Loucy (cell line): ENCODE measurements around the gene KRTAP10-12.
"Not testable (repeated sequence)": the region's sequence is repeated elsewhere in the genome, so short reads cannot be mapped to it uniquely, and the experiment has no call there.

ENCODE experiments used
- H2AFZ ChIP-seq: fragments of 200-600 bp; sonication (generic); 2 replicates; pipeline ENCODE4 v1.6.0; 2016; ENCODE audit warnings: antibody characterized with exemption, mild to moderate bottlenecking, low read length, moderate library complexity
- H3F3A ChIP-seq: fragments of 200-600 bp; 2 replicates; pipeline ENCODE4 v1.6.0; 2016; ENCODE audit warnings: antibody characterized with exemption, low read depth, mild to moderate bottlenecking
- H3K27me3 ChIP-seq: fragments of 200-600 bp; sonication (generic); 2 replicates; pipeline ENCODE4 v1.6.1; 2014; ENCODE audit warnings: low read length, mild to moderate bottlenecking; ENCODE audit not compliant: insufficient read depth, poor library complexity, severe bottlenecking
- H3K36me3 ChIP-seq: fragments of 200-600 bp; sonication (generic); 2 replicates; pipeline ENCODE4 v1.6.1; 2016; ENCODE audit warnings: low read length; ENCODE audit not compliant: insufficient read depth
- H3K4me1 ChIP-seq: fragments of 200-600 bp; sonication (generic); 2 replicates; pipeline ENCODE4 v1.5.1; 2014; ENCODE audit warnings: low read length, mild to moderate bottlenecking; ENCODE audit not compliant: insufficient read depth, poor library complexity, severe bottlenecking
- H3K4me2 ChIP-seq: fragments of 200-600 bp; sonication (generic); 2 replicates; pipeline ENCODE4 v1.6.0; 2014; ENCODE audit warnings: antibody characterized with exemption, low read length, low read depth, mild to moderate bottlenecking; ENCODE audit not compliant: poor library complexity, severe bottlenecking
- H3K4me3 ChIP-seq: fragments of 200-600 bp; sonication (generic); 2 replicates; pipeline ENCODE4 v1.5.1; 2014; ENCODE audit warnings: low read length, mild to moderate bottlenecking, mixed read lengths; ENCODE audit not compliant: poor library complexity, severe bottlenecking
- H3K79me2 ChIP-seq: fragments of 200-600 bp; sonication (generic); 2 replicates; pipeline ENCODE4 v1.6.1; 2014; ENCODE audit warnings: low read length; ENCODE audit not compliant: insufficient read depth
- H3K9ac ChIP-seq: fragments of 200-600 bp; sonication (generic); 2 replicates; pipeline ENCODE4 v1.6.0; 2014; ENCODE audit warnings: mild to moderate bottlenecking, low read depth, low read length, moderate library complexity; ENCODE audit not compliant: poor library complexity, severe bottlenecking
- H3K9me2 ChIP-seq: fragments of 200-600 bp; sonication (generic); replicated peaks from 2 replicates; pipeline ENCODE4 v1.6.1; 2016; ENCODE audit warnings: low read depth, low read length, mixed read lengths
- H3K9me3 ChIP-seq: fragments of 200-600 bp; sonication (generic); 2 replicates; pipeline ENCODE4 v1.6.1; 2014; ENCODE audit warnings: mild to moderate bottlenecking, antibody characterized with exemption, low read length, low read depth; ENCODE audit not compliant: insufficient read depth
- H4K20me1 ChIP-seq: fragments of 200-600 bp; sonication (generic); 2 replicates; pipeline ENCODE4 v1.6.0; 2014; ENCODE audit warnings: antibody characterized with exemption, low read length, mild to moderate bottlenecking; ENCODE audit not compliant: insufficient read depth, poor library complexity, severe bottlenecking
- CTCF ChIP-seq: fragments of 200-600 bp; sonication (generic); conservative IDR thresholded peaks from 2 replicates; pipeline ENCODE4 v1.5.1; 2014; ENCODE audit warnings: mild to moderate bottlenecking, antibody characterized with exemption, low read length
- EZH2phosphoT487 ChIP-seq: fragments of 200-600 bp; IDR thresholded peaks from 2 replicates; pipeline ENCODE4 v1.6.1; 2018; ENCODE audit warnings: antibody characterized with exemption, mild to moderate bottlenecking, moderate library complexity, borderline replicate concordance

The KRTAP10-12 gene

GRCh38 chr21:44686843-44687561 is 10.0 kb upstream of the KRTAP10-12 start:
- no peak overlapping the region for H3K4me2 ChIP-seq
- H3K27me3 ChIP-seq: no peaks in the 10 kb centered on the region
- H3K9me3 ChIP-seq: no peaks in the 10 kb centered on the region
- no peak overlapping the region for H3K4me3 ChIP-seq
- H4K20me1 ChIP-seq: no peaks in the 10 kb centered on the region
- H2AFZ ChIP-seq: no peak overlapping the region
- no peaks in the 10 kb centered on the region for H3K36me3 ChIP-seq
- H3K79me2 ChIP-seq: no peaks in the 10 kb centered on the region
- H3F3A ChIP-seq: no peaks in the 10 kb centered on the region
- no peaks in the 10 kb centered on the region for H3K4me1 ChIP-seq
- no peaks in the 10 kb centered on the region for H3K9me2 ChIP-seq
- no peak for TF ChIP-seq EZH2phosphoT487
- H3K9ac ChIP-seq: no peak overlapping the region

GRCh38 chr21:44687671-44688070 is 9.3 kb upstream of the KRTAP10-12 start:
- H4K20me1 ChIP-seq: no peaks in the 10 kb centered on the region
- no peaks in the 10 kb centered on the region for H3K36me3 ChIP-seq
- H3K9me3 ChIP-seq: peaks cover 4% of the 10 kb centered on the region; the same call in 1 of the 2 replicates
- H3K27me3 ChIP-seq: no peaks in the 10 kb centered on the region
- no peak overlapping the region for H3K4me2 ChIP-seq
- H3K4me3 ChIP-seq: no peak overlapping the region
- no peaks in the 10 kb centered on the region for H3K9me2 ChIP-seq
- TF ChIP-seq CTCF: no peak
- no peak for TF ChIP-seq EZH2phosphoT487
- H3K79me2 ChIP-seq: no peaks in the 10 kb centered on the region
- H2AFZ ChIP-seq: no peak overlapping the region
- H3K9ac ChIP-seq: no peak overlapping the region
- no peaks in the 10 kb centered on the region for H3K4me1 ChIP-seq
- no peaks in the 10 kb centered on the region for H3F3A ChIP-seq

- not testable (repeated sequence) for H3K36me3 ChIP-seq, H3K4me3 ChIP-seq, H3K79me2 ChIP-seq, H3K9me2 ChIP-seq, H3K4me2 ChIP-seq, H3F3A ChIP-seq, H3K27me3 ChIP-seq, H4K20me1 ChIP-seq, H3K9ac ChIP-seq, H3K9me3 ChIP-seq, H2AFZ ChIP-seq, H3K4me1 ChIP-seq
Measured at GRCh38 chr21:44689740-44690139, 7.2 kb upstream of the KRTAP10-12 start.

GRCh38 chr21:44691686-44692085 is 5.3 kb upstream of the KRTAP10-12 start:
- Histone ChIP-seq H3K36me3 (no peaks in the 10 kb centered on the region), H3K4me3 (no peak overlapping the region), H3K9ac (no peak overlapping the region), H3K27me3 (no peaks in the 10 kb centered on the region), H2AFZ (no peak overlapping the region), H3K9me2 (no peaks in the 10 kb centered on the region), H3F3A (no peaks in the 10 kb centered on the region), H3K4me2 (no peak overlapping the region), H4K20me1 (no peaks in the 10 kb centered on the region), H3K4me1 (no peaks in the 10 kb centered on the region), H3K9me3 (peaks cover 4% of the 10 kb centered on the region; the same call in 1 of the 2 replicates), H3K79me2 (no peaks in the 10 kb centered on the region)
- TF ChIP-seq EZH2phosphoT487 (no peak), CTCF (no peak)
